RWPE2 (cell line): Measurements from ENCODE around the gene SLC18A3.

Experiments
- ATAC-seq: fragments of 200-7000 bp; cut with Tn5 transposase; 3 replicates; pipeline ENCODE4 v1.9.1; 2021; ENCODE audit warnings: low read depth
- DNase-seq: peaks from one replicate; pipeline ENCODE4 v3.0.0-alpha.2; 2020; ENCODE audit warnings: low spot score
- H3K27ac ChIP-seq: fragments of 450-650 bp; 2 replicates; pipeline ENCODE4 v1.5.1; 2017; ENCODE audit warnings: mild to moderate bottlenecking; ENCODE audit not compliant: poor library complexity, severe bottlenecking
- H3K27me3 ChIP-seq: fragments of 250-450 bp; sonication (Bioruptor Pico); 2 replicates; pipeline ENCODE4 v1.5.1; 2021; ENCODE audit warnings: mild to moderate bottlenecking, moderate library complexity; ENCODE audit not compliant: insufficient read depth, poor library complexity, severe bottlenecking
- H3K36me3 ChIP-seq: fragments of 250-450 bp; sonication (Bioruptor Pico); 2 replicates; pipeline ENCODE4 v1.5.1; 2020; ENCODE audit warnings: low read depth, mild to moderate bottlenecking, moderate library complexity
- H3K4me1 ChIP-seq: fragments of 250-450 bp; sonication (Bioruptor Pico); 2 replicates; pipeline ENCODE4 v1.5.1; 2021; ENCODE audit warnings: mild to moderate bottlenecking, moderate library complexity; ENCODE audit not compliant: insufficient read depth, poor library complexity, severe bottlenecking
- H3K4me3 ChIP-seq: fragments of 250-450 bp; sonication (Bioruptor Pico); 2 replicates; pipeline ENCODE4 v1.5.1; 2021; ENCODE audit warnings: mild to moderate bottlenecking, moderate library complexity; ENCODE audit not compliant: severe bottlenecking
- H3K9me3 ChIP-seq: fragments of 250-450 bp; sonication (Bioruptor Pico); 2 replicates; pipeline ENCODE4 v1.5.1; 2021; ENCODE audit warnings: mild to moderate bottlenecking, moderate library complexity; ENCODE audit not compliant: severe bottlenecking
- TF ChIP-seq, protein P1 (sequence below): fragments of 450-650 bp; IDR thresholded peaks from one replicate; pipeline ENCODE4 v1.5.1; 2017; ENCODE audit warnings: mild to moderate bottlenecking, moderate library complexity; ENCODE audit not compliant: poor library complexity, severe bottlenecking

The SLC18A3 gene

DNA sequence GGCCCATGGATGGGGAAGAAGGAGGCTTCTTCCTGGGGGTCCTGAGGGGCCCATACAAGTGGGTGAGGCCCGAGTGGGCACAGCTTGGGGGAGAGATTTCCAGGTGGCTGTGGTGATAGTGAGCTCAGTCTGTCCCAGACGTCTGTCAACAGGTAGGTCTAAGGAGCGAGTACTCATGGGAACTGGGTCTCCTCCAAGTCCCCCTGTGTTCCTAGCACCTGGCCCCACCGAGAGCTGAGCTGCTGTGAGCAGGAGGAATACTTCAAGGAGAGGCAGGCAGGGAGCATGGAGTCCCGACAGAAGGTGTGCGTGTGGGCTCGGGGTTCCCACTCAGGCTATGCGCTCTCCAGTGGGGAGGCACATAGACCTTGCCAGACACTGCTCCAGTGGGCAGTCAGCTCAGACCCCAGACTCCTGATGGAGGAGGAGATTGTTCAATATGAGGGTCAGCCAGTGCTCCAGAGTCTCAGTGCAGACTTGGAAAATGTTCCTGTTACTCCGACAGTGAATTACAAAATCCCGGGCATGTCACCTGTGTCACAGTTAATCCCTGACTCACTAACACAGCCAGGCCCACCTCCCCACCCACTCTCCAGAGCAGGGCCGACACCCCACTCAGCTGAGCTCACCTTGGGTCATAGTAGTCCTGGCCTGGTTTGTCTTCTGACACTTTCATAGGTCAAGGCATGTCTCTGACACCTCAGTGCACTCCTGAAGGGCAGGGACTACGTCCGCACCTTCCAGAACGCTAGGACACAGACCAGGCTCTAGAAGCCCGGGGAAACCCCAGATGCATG lies 41.1 kb downstream of the SLC18A3 start:
- Histone ChIP-seq H3K9me3 (no peaks in the 10 kb centered on the region), H3K4me1 (no peaks in the 10 kb centered on the region), H3K36me3 (no peaks in the 10 kb centered on the region), H3K27ac (no peak overlapping the region), H3K27me3 (no peaks in the 10 kb centered on the region), H3K4me3 (no peak overlapping the region)
- ATAC-seq: no peak
- TF ChIP-seq, protein P1, sequence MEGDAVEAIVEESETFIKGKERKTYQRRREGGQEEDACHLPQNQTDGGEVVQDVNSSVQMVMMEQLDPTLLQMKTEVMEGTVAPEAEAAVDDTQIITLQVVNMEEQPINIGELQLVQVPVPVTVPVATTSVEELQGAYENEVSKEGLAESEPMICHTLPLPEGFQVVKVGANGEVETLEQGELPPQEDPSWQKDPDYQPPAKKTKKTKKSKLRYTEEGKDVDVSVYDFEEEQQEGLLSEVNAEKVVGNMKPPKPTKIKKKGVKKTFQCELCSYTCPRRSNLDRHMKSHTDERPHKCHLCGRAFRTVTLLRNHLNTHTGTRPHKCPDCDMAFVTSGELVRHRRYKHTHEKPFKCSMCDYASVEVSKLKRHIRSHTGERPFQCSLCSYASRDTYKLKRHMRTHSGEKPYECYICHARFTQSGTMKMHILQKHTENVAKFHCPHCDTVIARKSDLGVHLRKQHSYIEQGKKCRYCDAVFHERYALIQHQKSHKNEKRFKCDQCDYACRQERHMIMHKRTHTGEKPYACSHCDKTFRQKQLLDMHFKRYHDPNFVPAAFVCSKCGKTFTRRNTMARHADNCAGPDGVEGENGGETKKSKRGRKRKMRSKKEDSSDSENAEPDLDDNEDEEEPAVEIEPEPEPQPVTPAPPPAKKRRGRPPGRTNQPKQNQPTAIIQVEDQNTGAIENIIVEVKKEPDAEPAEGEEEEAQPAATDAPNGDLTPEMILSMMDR: no peak
- no peak for DNase-seq

DNA sequence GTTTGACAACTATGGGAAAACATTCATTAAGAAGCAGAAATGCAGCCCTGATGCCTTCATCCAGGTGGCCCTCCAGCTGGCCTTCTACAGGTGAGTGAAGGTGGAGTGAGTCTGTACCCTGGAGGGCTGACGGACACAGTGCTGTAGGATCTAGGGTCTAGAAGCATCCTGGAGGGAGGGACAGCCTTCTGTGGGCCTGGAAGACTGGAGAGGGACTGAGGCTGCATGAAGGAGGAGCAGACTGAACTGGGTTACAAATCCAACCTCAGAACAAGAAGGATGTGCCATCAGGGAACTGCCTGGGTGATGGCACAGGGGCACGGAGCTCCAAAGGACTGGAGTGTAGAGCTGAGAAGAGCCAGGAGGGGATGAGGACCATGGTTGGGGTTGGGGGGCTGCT lies 41.8 kb downstream of the SLC18A3 start:
- TF ChIP-seq, protein P1: no peak
- no peak for ATAC-seq
- no peaks in the 10 kb centered on the region for H3K27me3 ChIP-seq
- H3K36me3 ChIP-seq: no peaks in the 10 kb centered on the region
- H3K27ac ChIP-seq: no peak overlapping the region
- H3K9me3 ChIP-seq: no peaks in the 10 kb centered on the region
- no peak for DNase-seq
- no peaks in the 10 kb centered on the region for H3K4me1 ChIP-seq
- no peak overlapping the region for H3K4me3 ChIP-seq

DNA sequence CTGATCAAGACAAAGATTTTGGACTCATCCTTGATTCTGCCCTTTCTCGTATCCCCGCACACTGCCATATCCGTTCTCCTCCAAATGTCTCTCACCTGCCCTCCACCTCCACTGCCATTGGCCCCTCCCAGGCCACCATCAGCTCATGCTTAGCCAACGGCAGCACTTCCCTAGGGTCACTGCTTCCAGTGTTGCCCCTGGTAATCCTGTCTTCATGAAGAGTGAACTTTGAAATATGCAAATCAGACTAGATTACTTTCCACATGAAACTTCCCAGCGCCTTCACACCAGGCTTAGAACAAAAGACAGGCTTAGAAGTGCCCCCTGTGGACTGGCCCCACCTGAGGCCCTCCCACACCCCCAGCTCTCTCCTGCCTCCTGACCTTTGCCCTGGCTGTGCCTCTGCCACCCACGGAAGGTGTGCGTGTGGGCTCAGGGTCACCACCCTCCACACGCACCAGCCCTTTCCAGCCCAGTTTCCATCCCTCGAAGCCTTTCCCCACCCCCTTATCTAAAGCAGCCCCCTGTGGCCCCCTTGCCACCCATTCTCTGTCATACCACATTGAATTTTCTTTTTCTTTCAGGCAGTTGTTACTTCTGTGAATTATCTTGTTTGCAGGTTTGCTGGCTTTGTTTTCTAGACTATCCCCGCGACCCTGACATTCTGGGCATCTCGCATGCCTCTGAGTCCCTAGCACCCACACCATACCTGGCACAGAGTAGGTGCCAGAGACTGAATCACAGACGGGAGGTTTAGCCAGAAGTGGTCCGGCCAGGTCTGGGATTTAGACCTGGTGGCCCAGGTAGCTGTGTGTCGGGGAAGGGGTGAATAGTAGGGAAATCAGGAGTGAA lies 42.5 kb downstream of the SLC18A3 start:
- no peaks in the 10 kb centered on the region for H3K4me1 ChIP-seq
- H3K9me3 ChIP-seq: no peaks in the 10 kb centered on the region
- H3K4me3 ChIP-seq: no peak overlapping the region
- DNase-seq: no peak
- TF ChIP-seq, protein P1: no peak
- H3K27ac ChIP-seq: no peak overlapping the region
- no peaks in the 10 kb centered on the region for H3K27me3 ChIP-seq
- no peak for ATAC-seq
- no peaks in the 10 kb centered on the region for H3K36me3 ChIP-seq

DNA sequence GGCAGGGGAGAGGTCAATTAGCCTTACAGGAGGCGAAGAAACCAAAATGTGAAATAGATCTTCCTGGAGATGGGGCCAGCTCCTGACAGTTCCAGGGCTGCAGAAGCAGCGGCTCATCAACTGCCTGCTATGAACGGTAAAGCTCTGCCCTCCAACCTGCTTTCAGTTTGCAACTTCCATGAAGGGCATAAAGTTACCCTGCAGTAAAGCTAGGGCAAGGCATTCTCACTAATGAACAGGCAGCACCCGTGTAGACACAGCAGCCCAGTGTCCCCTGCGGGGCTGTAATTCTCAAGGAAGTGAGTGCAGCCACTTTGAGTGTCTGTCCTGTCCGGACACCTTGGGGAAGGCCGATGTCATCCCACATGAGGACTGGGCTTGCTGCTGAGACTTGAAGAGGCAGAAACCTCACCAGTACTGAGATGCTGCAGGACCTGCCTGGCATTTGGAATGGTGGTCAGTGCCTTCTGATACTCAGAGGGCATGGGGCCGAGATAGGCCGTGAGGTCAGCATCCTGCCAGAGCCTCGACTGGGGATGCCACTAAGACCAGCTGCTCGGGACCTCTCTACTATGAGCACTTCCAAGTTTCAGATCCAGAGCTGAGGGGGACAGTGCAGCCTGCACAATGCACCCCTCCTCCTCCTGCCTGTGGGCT lies 43.3 kb downstream of the SLC18A3 start:
- TF ChIP-seq, protein P1: no peak
- ATAC-seq: no peak
- Histone ChIP-seq H3K4me3 (no peak overlapping the region), H3K27me3 (no peaks in the 10 kb centered on the region), H3K36me3 (no peaks in the 10 kb centered on the region), H3K9me3 (no peaks in the 10 kb centered on the region), H3K4me1 (no peaks in the 10 kb centered on the region), H3K27ac (no peak overlapping the region)
- no peak for DNase-seq
